GM12873 (cell line): ENCODE results near the gene PIGO.

Source experiments
- TF ChIP-seq, protein P1 (sequence below): IDR thresholded peaks from 2 replicates; pipeline ENCODE4 v1.5.1; 2012; ENCODE audit warnings: low read depth, mild to moderate bottlenecking, moderate library complexity, low read length, control low read depth; ENCODE audit not compliant: insufficient read depth; ENCODE audit errors: missing control alignments

PIGO gene

DNA sequence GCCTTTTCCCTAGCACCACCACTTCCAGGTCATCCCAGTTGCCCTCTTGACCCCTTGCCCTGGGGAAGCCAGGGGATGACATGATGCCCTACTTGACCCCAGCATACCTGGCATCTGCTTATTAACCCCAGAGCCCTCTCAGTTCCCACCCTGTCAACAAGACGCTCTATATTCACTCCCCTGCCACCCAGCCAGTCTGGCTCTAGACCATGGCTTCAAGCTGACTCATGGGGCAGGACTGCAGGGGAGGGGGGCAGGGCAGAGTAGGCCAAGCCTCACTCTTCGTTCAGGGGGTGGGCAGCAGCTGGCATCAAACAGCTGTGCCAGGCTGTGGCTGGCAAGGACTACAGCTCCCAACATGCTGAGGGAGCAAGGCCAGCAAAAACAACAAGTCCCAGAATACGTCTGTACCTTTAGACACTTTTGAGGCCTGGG, 14.0 kb upstream of the PIGO start:
- TF ChIP-seq, protein P1, sequence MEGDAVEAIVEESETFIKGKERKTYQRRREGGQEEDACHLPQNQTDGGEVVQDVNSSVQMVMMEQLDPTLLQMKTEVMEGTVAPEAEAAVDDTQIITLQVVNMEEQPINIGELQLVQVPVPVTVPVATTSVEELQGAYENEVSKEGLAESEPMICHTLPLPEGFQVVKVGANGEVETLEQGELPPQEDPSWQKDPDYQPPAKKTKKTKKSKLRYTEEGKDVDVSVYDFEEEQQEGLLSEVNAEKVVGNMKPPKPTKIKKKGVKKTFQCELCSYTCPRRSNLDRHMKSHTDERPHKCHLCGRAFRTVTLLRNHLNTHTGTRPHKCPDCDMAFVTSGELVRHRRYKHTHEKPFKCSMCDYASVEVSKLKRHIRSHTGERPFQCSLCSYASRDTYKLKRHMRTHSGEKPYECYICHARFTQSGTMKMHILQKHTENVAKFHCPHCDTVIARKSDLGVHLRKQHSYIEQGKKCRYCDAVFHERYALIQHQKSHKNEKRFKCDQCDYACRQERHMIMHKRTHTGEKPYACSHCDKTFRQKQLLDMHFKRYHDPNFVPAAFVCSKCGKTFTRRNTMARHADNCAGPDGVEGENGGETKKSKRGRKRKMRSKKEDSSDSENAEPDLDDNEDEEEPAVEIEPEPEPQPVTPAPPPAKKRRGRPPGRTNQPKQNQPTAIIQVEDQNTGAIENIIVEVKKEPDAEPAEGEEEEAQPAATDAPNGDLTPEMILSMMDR: no peak

DNA sequence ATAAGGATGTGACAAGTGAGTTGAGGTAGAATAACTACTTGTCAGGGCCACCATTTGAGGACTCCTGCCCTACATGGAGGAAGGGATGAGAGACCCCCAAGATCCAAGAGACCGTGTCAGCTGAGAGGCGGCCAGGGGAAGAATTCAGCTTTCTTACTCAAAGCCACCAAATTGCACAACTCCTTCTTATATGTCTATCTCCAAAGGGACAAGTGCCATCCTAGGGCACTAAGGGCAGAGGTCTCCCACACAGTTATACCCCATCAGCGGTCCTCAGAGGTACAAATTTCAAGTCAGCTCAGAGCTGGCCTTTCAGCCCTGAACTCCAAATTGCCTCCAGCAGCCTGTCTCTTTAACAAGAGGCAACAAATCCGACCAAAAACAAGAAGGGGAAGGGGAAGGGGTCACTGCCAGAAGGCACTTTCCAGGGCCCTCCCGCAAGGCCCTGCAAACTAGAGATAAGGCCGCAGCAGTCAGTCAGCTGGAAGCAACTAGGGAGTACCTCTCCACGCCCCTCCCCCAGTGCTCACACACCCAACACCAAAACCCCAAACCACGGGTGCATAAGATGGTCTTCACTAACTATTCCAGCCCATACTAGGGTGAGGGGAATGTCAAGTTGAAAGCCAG, 12.7 kb upstream of the PIGO start:
- TF ChIP-seq, protein P1: no peak

DNA sequence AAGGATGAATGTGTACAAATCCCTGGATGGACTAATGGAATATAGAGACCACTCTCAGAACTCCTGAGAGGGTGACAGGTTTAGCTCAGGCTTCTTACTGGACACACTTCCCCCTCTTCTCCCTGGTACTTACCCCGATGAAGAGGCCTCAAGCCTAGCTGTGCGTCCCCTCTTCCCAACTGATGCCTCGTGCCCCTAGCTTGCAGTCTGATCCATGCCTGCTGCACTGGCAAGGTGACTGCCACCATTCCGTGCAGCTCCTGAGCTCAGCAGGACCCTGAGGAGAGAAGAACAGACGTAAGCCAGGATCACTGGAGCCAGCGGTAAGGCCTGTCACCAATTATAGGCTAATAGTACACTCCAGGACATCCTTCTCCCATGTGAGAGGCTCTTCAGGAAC, 12.1 kb upstream of the PIGO start:
- TF ChIP-seq, protein P1: no peak

DNA sequence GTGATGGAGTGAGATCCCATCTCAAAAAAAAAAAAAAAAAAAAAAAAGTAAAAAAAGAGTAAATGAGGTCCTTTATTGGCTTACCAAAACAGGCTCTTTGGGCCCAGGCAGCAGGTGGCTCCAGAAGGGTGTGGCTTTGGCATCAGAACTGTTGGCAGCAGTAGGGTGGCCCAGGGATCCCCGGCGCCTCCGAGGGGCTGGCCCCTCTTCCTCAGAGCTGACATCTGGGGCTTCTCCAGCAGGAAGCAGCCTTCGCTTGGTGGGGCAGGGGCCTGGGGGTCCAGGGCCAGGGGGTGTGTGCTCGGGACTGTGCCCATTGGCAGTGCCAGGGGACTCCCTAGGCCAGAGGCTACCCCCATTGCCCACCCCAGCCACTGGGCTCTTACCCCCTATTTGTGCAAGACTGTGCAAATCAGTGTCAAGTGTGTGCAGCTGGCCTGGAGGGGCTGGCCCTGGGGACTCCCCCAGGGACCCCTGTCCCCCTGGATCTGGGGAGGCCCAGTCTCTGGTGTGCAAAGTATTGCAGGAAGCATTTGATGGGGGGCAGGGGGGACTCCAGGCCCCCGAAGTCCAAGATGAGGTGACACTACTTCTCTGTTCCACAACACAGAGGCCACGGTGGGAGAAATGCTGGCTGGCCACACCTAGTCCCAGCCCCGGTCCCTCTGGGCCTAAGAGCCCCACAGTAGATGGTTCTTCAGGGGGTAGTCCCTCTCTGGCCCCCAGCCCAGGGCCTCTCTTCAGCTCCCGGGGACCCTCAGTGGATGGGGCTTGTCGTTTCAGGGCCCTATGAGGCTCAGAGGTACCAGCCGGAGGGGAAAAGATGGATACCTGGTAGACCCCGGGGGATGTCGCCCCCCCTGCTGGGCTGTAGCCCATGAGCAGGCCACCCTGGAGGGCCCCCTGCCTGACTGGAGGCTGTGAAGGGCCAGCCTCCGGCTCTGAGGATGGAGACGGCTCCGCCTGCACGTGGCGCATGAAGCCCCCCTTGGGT, 11.2 kb upstream of the PIGO start:
- TF ChIP-seq, protein P1: no peak

DNA sequence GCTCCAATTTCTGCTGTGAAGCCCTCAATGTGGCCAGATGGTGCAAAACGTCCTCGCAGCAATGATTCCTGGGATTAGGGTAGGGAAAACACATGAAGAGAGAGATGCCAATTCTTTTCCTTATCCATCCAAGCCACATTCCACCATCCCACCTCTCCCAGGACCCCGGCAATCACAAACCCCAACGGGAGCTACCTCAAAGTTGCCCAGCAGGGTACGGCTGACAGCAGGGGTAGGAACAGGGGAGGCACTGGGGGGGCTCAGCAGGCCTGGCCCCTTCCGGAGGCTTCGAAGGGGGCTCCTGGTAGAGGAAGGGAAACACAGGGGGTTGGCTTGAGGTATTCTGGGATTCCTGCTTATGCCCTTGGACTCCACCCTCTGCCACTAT, 9.9 kb upstream of the PIGO start:
- TF ChIP-seq, protein P1: no peak

DNA sequence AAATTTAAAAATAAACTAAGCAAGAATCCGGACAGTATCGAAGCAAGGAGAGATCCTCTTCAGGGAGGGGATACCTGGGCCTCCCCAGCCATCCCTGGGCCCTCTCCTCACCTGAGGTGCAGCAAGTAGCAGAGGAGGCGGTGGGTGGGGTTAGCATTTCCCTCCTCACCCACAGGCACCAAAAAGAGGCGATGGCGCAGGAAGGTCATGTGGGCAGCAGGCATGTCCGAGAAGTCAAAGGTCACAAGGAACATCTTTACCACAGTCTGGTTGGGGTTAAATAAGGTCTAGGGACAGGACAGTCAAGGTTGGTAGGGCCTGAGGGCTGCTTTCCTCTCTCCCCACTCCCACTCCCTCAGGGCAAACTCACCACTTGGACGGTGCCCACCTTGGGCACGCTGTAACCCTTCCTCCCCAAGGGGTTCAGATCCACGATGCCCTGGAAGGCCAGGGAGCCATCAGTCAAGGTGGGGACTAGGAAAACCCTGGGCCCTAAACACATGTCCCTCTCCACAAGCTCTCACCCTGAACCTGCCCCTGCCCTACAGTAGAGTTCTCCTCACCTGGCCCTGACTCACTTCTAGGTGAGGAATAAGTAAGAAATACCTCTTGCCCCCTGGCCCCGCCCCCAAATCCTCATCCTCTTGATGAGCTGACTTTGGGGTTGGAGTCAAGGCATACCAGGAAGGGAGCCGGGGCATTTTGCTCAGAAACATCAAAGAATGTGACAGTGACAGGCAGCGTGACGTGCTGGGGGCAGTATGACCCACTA, 9.4 kb upstream of the PIGO start:
- TF ChIP-seq, protein P1: no peak

DNA sequence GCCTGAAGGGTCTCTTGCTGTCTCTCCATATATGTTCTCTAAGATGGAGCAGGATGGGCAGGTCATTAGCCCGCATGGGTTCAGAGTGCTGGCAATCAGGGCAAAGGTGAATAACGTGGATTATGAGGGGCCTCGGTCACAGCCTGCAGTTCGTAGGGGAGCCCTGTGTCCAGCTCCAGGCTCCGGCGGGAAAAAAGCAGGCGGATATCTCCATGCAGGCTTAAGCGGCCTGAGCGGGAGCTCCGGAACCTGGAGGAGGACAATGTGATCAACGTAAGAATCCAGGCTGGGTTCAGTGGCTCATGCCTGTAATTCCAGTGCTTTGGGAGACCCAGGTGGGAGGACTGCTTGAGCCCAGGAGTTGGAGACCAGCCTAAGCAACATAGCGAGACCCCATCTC, 8.7 kb upstream of the PIGO start:
- TF ChIP-seq, protein P1: no peak
